Endothelial cell of hepatic sinusoid (primary cell): Measurements from ENCODE around the gene LMX1A.

Experiments used
- in situ Hi-C: cut with HindIII; loops from 2 replicates; pipeline ENCODE4 v1.10.0; 2017; ENCODE audit warnings: low sequenced_read_pairs

Gene LMX1A

GRCh38 chr1:165281207-165281901, 75.2 kb downstream of the LMX1A start:
- in situ Hi-C loops: loop anchor here (5.0 kb wide), 1 partner anchor 34 kb away; no protein-coding TSS in a partner anchor

DNA sequence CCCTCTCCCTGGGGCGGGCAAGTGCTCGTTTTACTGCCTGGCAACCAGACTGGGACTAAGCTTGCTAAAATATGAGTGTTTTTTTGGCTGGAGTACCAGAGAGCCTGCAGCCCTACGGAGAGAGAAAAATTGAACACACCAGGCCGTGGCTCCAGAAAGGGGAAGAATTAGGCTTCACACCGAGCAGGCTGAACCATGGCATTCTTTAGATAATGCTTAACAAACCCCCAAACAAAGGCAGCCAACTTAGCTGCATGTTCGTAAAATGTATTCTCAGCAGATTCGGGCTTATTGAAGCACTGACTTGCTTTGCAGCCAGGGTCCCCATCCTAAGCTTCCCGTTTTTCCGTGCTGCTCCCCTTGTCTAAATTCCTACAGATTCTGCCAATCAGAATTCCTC, 76.6 kb downstream of the LMX1A start:
- in situ Hi-C loops: loop anchor here (5.0 kb wide), 1 partner anchor 33 kb away; no protein-coding TSS in a partner anchor

DNA sequence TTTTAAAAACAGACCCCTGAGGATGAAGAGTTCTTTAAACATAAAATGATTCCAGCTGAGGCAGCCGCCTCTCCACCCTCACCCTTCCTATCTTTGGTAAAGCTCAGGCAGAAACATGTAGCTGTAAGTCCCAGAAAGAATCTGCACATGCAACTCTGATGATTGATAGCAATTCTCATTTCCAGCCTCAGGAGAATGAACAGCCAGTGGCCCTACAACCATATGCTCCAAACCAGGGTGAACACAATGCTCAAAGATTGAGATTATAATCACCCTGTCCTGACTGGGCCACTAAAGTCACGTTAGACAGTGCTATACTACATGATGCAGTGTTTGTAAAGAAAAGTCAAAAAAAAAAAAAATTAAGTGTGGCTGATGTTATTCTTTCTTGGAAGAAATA, 80.2 kb downstream of the LMX1A start:
- in situ Hi-C loops: no loop called here

DNA sequence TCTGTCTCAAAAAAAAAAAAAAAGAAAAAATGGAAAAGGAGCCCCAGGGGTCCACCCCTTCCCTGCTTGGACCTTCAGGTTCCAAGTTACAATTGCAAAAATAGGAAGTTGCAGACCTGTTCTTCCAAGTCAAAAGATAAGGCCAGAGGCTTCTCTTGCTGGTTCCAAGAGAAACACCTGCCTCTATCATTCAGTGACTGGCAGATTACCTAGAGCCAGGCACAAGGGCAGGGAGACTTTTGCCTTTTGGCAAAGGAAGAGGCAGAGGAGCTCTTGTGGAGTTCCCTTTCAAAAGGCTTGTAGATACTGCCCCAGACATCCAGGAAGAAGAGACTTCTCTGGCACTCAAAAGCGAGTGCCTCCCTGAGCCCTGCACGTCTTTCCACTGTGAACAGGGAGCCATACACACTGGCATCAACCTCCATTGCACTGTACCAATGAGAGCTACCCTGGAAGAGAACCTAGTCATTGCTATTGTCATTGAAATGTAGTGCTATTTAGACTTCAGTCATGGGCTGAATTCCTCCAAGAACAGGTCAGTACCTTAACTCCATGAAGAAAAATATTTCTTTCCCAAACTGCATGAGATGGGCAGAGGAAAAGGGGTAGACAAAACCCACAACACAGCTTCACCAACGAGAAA, 91.2 kb downstream of the LMX1A start:
- in situ Hi-C loops: no loop called here

DNA sequence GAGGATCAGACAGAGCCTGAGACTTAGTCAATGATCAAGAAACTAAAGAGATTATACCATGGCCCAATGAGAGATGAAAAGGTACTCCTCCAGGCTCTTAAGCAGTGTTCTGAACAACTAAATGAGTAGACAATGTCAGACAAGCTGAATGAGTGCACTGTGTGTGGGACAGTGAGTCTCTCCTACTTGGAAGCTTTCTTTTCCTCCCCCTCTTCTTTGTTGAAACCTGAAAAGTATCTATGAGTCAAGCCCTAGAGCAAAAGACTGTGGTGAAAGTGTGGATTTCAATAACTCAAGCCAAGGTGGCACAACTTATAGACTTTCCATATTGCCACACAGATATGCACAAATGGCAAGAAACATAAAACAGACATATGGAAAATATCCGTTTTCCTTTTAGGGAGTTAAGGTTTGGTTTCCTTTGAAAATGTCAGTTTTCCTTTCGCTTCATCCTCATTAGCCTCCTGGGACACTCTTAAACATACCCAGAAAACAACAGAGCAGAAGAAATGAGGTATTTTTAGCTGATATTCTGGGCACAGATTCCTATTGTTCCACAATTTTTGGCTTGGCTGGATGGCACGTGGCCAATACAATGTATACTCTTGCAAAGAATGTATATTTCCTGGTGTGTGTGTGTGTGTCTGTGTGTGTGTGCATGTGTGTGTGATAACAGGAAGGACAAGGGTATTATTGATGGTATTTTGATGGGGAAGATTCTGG, 96.6 kb downstream of the LMX1A start:
- in situ Hi-C loops: no loop called here

DNA sequence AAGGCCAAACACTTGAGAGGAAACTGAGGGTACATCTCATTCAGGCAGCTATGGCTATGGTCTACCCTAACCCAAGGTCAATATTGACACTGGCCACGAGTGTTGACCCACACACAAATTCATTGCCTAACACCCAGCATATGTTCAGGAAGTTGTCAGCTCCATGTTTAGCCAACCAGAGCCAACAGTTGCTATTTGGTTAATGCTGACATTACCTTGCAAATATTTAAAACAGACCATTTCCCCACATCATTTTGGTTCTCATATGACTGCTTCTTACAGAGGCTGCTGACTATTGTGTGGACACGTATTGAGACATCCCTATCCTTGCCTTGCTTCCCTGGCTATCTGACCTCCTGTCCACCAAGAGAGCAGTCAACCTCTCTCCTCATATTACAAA, 97.3 kb downstream of the LMX1A start:
- in situ Hi-C loops: no loop called here

DNA sequence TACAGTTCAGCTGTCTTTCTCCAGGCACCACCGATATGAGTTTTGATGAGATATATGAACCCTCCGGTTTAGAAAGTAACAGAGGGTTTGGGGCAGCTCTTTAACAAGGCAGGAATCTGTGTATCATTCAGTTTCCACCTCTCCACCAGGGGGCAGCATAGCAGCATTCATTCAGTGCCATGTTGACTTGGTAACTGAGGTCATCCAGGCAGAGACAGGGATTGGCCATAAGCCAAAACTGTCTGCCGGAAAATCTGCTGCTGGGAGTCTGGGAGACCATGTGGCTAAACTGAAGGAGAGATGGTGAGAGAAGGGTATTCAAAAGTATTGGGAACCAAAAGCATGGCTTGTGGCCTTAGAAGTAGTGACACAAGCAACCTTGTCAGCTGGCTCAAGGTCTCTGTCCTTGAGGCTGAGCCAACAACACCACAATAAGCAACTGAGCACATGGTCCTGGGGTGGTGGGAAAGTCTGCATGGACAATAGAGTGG, 98.5 kb downstream of the LMX1A start:
- in situ Hi-C loops: no loop called here

GRCh38 chr1:165254896-165255625, 101.5 kb downstream of the LMX1A start:
- in situ Hi-C loops: no loop called here

- in situ Hi-C loops: no loop called here
These were observed 102.1 kb downstream of the LMX1A start for GRCh38 chr1:165254376-165254775.

GRCh38 chr1:165253818-165254254, 102.7 kb downstream of the LMX1A start:
- in situ Hi-C loops: no loop called here

DNA sequence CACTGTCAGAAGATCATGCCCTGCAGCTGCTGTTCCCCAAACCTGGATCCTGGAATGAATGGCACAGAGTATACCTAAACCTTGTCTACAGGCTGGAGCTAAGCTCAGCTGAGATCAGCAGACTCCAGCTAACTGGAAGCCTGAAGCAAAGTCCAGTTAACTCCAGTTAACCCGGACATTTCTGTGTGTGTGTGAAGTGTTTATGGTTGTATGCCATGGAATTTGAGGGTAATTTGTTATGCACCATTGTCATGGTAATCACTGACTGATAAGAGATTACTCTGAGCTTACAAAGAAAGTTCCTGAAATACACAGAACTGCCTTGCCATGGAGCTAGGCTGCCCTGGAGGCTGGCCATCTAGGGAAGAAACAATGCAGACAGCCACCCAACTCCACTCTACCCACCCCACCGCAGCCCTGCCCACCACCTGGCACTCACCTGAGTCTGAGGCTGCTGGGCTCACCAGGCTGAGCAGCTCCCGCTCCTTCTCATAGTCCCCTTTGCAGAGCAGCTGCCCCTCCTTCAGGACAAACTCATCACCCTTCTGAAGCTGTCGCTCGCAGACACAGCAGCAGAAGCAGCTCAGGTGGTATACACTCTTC, 107.4 kb downstream of the LMX1A start:
- in situ Hi-C loops: loop anchor here (5.0 kb wide), 1 partner anchor 33 kb away; no protein-coding TSS in a partner anchor

DNA sequence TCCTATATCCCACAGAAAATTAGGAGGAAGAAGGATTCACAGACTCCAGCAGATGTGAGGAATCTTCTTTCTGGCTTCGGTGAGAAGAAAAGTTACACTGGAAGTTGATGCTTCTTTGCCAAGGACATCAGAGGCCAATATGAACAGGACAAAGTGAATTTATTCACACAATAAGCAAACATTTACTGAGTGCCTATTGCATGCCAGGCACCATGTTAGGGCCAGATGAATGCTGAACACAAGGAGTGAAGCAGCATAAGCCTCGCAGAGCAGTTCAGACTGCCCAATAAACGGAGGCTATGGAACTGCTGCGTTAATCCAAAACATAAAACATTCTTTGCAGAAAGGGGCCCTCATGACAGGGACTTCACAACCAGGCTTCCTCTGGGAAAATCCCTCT, 114.6 kb downstream of the LMX1A start:
- in situ Hi-C loops: no loop called here

DNA sequence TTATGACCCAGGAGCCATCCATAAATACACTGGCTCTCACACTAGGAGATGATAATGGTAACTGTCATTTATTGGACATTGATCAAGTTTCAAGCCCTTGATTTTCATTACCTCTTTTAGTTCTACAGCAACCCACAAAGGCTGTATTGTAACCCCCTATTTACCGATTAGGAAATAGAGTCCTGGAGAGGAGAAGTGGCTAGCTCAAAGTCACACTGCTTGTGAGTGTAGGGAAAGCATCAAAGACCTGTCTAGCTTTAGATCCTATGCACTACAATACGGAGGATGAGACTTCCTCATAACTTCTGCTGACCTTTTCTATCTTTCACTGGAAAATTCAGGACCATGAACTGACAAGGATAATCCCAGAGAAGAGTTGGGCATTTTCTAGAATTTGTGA, 115.2 kb downstream of the LMX1A start:
- in situ Hi-C loops: no loop called here

DNA sequence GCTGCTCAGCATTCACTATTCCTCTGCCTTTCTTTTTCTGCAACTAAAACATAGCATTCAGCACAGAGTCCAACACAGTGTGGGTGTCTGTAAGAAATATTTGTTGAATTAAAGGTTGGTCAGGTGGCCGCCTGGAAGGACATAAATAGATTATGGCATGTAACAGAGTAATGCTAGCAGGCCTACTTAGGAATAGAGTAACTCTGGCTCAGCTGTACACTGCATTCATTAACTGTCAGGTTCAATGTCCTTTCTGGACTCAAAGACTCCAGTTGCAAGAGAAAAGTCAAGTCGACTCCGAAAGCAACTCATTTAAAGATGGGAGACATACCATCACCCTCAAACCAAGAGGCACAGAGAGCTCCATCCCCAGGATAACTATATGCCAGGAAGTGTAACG, 116.0 kb downstream of the LMX1A start:
- in situ Hi-C loops: no loop called here

GRCh38 chr1:165239873-165240272, 116.6 kb downstream of the LMX1A start:
- in situ Hi-C loops: no loop called here

GRCh38 chr1:165235777-165236291, 120.7 kb downstream of the LMX1A start:
- in situ Hi-C loops: no loop called here

DNA sequence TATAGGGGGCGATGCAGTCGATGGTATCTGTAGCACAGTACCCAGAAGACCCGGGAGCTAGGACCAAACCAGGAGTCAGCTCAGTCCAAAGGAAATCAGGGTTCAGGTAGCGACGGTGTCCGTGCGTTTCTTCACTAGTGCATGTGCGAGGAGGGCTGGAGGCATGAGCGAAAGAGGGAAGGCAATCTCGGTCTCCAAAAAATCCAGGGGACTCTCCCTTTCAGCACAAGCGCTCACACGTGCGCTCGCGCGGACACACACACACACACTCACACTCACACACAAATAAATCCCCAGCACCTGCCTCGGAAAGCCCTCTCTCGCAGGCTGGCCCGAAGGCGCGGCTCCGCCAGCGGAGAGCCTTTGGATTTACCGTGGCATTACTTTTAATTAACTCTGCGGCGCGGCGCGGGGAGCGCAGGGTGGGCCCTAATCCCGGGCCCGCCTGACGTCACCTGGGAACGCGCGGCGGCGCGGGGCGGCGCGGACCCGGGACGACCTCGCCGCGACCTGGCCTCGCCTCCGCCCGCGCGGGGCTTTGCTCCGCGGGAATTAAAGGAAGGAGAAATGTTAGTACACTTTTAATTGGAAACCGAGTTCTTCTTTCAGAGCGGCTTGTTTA, 121.2 kb downstream of the LMX1A start:
- in situ Hi-C loops: no loop called here

DNA sequence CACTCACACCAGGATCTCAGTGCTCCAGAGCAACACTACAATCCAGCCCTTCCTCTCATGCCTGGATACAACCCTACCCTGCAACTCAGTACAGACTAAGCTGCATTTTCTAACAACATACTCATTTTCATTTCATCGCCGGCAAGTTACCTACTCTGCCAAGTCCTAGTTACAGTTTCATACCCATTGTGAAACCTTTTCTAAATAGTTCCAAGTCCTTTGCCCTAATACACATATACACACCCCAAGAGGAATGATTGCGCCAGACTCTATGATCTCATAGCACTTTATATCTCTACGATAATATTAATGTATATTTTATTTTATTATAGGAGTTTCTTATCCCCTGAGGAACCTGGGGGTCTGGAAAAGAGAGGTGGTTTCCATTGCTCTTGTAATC, 122.4 kb downstream of the LMX1A start:
- in situ Hi-C loops: no loop called here

GRCh38 chr1:165228676-165229075, 127.8 kb downstream of the LMX1A start:
- in situ Hi-C loops: no loop called here

- in situ Hi-C loops: no loop called here
These were observed 128.3 kb downstream of the LMX1A start for GRCh38 chr1:165228111-165228655.
